NB4 (cell line): ENCODE data around the gene GADL1.

Experiments used
- DNase-seq: peaks from one replicate; pipeline ENCODE4 v3.0.0; 2010; ENCODE audit warnings: low read depth
- H3K4me3 ChIP-seq: one replicate; pipeline ENCODE4 v1.5.1; 2011; ENCODE audit warnings: mild to moderate bottlenecking, low read depth, low read length, moderate library complexity
- CTCF ChIP-seq: IDR thresholded peaks from one replicate; pipeline ENCODE4 v1.5.1; 2012; ENCODE audit warnings: low read depth, low read length
- MYC ChIP-seq: IDR thresholded peaks from 2 replicates; pipeline ENCODE4 v1.6.1; 2011; ENCODE audit warnings: low read depth, low read length
- POLR2A ChIP-seq: IDR thresholded peaks from 2 replicates; pipeline ENCODE4 v1.6.1; 2011; ENCODE audit warnings: mild to moderate bottlenecking; ENCODE audit not compliant: insufficient read length; ENCODE audit errors: extremely low read depth
- TF ChIP-seq, protein P1 (sequence below): IDR thresholded peaks from 2 replicates; pipeline ENCODE4 v1.6.1; 2011; ENCODE audit warnings: low read depth, low read length

GADL1 gene

GRCh38 chr3:30699927-30700326 is 194.5 kb downstream of the GADL1 start:
- no peak for DNase-seq
- TF ChIP-seq POLR2A, result no peak
- TF ChIP-seq CTCF, result no peak
- TF ChIP-seq MYC, result no peak
- TF ChIP-seq, protein P1, sequence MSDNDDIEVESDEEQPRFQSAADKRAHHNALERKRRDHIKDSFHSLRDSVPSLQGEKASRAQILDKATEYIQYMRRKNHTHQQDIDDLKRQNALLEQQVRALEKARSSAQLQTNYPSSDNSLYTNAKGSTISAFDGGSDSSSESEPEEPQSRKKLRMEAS, result no peak
- no peak overlapping the region for H3K4me3 ChIP-seq

DNA sequence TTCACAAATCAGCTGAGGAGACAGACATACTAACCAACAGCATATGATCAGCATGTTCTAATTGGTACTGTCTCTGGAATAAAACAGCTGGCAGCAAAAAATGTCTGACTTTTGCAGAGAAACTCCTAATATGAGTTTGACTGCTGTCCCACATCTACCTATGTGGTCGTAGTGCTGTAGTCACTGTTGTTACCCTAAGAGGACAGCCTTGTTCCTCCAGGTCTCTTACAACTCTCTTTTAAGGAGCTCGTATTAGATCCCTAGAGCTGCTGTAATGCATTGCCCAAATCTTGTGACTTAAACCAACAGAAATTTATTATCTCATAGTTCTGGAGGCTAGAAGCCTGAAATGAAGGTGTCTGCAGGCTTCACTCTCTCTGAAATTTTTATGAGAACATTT is 195.9 kb downstream of the GADL1 start:
- TF ChIP-seq MYC (no peak), CTCF (no peak), POLR2A (no peak)
- TF ChIP-seq, protein P1, result no peak
- no peak for DNase-seq
- H3K4me3 ChIP-seq, result no peak overlapping the region

DNA sequence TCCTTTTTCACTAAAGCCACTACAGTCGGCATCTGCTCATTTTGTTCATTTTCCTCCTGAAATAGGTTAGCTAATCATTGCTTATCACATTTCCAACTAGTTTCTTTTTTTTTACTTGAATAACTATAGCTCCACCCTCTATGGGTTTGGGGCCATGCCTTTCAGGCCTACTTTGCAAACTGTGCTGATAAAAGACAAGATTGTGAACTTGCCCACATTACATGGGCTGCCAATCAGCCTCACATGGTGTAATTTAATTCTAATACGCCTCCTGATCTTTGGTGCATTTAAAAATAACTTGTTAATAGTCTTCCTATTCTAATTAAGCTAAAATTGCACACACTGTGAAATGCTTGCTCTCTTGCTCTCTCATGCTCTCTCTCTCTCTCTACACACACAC is 197.6 kb downstream of the GADL1 start:
- TF ChIP-seq CTCF (no peak), POLR2A (no peak), MYC (no peak)
- TF ChIP-seq, protein P1, result no peak
- H3K4me3 ChIP-seq, result no peak overlapping the region
- DNase-seq, result no peak

GRCh38 chr3:30696403-30696819 is 198.1 kb downstream of the GADL1 start:
- TF ChIP-seq, protein P1, result no peak
- TF ChIP-seq CTCF (no peak), MYC (no peak), POLR2A (no peak)
- H3K4me3 ChIP-seq, result no peak overlapping the region
- no peak for DNase-seq

GRCh38 chr3:30695302-30696061 is 199.0 kb downstream of the GADL1 start:
- H3K4me3 ChIP-seq, result no peak overlapping the region
- no peak for DNase-seq
- TF ChIP-seq MYC (no peak), POLR2A (no peak), CTCF (no peak)
- TF ChIP-seq, protein P1, result no peak
